Measurements from ENCODE around the gene ARSH.

- TF ChIP-seq JUND (IDR thresholded peaks at IDR 0.05) (no peak), RXRA (IDR thresholded peaks at IDR 0.05) (no peak), CTCF (IDR thresholded peaks at IDR 0.05; ENCODE audit: low read depth, low read length, missing input control) (no peak)
Measured at GRCh38 chrX:2969021-2969420, 37.3 kb upstream of the ARSH start.

Data from liver (tissue), 3 donors.